Stimulated activated CD4-positive, alpha-beta T cell treated with anti-CD3 and anti-CD28 coated beads, Interleukin-2, amount 100 ng/mL, for 24 hours (primary cell): ENCODE results near the gene SDCBP2.
"Not testable (repeated sequence)": the region's sequence is repeated elsewhere in the genome, so short reads cannot be mapped to it uniquely, and the experiment has no call there.

ENCODE experiments used
- DNase-seq, 2 donors: peaks; one replicate each; pipeline ENCODE4 v3.0.0-alpha.2; 2020

Gene SDCBP2

DNA sequence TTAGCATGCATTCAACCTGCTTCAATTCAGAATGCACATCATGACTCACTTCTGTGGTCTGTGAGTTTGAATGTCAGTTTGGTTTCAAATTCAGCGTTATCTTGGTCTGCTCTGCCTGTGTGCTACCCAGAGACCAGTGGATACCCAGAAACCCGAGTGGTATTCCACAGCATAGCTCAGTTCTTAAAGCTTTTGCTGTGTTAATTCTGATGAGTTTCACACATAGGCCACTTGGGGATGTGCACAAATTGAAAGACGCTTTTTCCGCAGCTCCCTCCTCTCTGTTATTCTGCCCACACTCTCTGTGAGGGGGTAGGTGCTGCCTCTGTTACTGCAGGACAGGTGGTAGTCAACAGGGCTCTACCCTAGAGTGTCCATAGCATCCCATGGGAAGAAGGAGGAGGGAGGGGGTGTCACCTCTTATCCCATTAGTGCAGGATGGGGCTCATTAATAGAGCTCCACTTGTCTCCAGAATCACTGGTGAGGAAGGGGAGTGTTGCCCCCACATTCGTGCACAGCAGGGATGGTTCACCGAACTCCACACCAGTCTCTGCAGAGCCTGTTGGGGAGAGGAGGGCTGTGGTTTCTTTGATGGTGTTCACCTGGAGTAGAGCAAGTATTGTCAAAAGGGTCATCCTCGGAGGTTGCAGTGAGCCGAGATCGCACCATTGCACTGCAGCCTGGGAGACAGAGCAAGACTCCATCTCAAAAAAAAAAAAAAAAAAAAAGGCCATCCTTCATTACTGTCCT is 29.2 kb upstream of the SDCBP2 start:
- peak; percentile 30 to 40 for DNase-seq

DNA sequence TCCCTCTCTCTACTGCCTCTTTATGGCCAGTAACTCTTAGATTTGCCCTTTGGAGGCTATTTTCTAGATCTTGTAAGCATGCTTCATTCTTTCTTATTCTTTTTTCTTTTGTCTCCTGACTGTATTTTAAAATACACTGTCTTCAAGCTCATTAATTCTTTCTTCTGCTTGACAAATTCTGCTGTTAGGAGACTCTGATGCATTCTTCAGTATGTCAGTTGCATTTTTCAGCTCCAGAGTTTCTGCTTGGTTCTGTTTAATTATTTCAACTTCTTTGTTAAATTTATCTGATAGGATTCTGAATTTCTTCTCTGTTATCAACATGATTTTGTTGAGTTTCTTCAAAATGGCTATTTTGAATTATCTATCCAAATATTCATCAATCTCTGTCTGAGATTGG is 25.0 kb upstream of the SDCBP2 start:
- no peak for DNase-seq

DNA sequence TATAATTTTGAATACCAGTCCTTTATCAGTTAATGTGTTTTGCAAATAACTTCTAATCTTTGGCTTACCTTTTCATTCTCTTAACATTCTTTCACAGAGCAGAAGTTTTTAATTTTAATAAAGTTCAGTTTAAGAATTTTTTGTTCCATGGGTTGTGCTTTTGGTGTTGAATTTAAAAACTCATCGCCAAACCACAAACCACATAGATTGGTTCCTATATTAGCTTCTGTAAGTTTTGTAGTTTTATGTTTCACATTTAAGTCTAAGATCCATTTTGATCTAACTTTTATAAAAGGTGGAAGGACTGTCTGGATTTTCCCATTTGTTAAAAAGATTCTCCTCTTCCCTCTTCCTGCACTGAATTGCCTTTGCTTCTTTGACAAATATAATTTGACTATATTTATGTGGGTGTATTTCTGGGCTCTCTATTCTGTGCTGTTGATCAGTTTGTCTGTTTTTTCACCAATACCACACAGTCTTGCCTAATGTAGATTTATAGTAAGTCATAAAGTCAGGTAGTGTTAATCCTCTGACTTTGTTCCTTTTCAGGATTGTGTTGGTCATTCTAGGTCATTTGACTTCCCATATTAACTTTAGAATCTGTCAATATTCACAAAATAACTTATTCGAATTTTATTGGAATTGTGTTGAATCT is 17.5 kb upstream of the SDCBP2 start:
- DNase-seq = no peak

DNA sequence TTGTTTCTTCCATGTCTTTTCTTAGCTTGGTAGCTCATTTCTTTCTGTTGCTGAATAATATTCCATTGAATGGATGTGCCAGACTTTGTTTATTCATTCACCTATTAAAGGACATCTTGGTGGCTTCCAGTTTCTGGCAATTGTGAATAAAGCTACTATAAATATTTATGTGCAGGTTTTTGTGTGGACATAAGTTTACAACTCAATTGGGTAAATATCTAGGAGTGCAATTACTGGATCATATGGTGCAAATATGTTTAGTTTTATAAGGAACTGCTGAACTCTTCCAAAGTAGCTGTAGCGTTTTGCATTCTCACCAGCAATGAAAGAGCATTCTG is 16.8 kb upstream of the SDCBP2 start:
- DNase-seq = no peak

DNA sequence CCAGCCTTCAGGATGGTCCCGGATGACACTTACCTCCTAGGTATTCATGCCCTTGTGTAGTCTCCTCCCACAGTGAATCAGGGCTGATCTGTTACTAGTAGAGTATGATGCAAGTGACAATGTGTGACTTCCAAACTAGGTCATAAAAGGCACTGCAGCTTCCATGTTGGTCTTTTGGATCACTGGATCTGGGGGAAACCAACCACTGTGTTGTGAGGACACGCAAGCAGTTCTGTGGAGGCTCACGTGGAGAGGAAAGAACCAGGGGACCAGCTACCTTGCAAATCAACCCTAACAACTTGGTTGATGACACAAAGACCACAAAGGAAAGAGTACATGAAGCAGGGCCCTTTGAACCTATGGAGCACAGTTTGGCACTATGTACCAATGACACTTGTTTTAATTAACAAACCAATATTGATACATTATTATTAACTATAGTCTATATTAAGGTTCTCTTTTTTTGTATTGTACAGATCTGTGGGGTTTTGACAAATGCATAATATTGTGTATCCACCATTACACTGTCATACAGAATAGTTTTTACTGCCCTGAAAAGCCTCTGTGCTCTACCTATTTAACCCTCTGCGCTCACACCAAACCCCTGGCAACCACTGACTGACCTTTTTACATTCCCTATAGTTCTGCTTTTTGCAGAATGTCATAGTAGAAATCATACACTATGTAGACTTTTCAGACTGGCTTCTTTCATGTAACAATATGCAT is 16.3 kb upstream of the SDCBP2 start:
- peak in 1 of 2 donors; percentile 13 for DNase-seq

DNA sequence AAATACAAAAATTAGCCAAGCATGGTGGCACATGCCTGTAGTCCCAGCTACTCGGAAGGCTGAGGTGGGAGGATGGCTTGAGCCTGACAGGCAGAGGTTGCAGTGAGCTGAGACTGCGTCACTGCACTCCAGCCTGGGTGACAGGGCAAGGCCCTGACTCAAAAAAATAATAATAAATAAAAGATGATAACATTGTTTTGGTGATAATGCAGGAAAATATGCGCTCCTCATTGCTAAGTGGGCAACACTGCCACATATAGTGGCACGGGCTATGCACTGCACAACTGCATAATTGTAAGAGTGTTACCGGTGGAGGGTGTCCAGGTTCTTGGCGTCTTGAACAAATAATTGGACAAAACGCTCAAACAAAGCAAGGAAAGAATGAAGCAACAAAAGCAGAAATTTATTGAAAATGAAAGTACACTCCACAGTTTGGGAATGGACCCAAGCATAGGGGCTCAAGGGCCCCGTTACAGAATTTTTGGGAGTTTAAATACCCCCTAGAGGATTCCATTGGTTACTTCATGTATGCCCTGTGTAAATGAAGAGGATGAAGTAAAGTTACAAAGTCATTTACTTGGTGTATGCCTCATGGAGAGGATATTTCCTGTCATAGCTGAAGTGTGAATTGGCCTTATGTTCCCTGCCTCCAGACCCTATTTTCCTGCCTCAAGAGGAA is 14.6 kb upstream of the SDCBP2 start:
- DNase-seq = not testable (repeated sequence)

DNA sequence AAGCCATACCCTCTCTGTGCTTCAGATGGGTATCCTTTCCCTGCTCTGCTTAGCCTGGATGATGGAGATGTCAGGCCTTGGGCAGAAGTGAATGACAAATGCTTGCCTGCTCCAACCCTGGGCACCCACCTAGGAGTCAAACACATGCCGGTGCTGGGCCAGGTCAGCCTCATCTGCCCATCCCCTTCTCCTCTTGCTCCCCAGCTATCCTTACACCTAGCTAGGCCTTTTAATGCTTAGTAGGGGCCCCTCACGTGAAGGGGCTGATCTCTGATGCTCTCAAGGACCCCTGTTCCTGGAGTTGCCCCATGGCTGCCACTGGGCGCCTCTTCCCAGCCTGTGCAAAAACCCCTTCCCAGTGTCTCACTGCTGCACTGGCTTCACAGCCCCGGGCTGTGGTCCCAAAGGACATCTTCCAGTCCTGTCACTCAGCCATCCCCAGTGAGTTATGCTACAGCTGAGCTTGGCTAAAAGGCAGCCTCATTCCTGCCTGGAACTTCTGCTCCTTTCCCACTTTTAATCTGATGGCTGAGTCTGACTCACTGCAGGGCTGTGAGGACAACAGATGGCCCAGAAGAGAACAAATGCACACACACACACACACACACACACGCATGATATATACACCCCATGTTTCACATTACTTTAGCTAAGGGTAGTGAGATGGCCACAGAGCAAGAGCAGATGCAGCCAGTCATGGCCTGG is 12.8 kb upstream of the SDCBP2 start:
- no peak for DNase-seq

DNA sequence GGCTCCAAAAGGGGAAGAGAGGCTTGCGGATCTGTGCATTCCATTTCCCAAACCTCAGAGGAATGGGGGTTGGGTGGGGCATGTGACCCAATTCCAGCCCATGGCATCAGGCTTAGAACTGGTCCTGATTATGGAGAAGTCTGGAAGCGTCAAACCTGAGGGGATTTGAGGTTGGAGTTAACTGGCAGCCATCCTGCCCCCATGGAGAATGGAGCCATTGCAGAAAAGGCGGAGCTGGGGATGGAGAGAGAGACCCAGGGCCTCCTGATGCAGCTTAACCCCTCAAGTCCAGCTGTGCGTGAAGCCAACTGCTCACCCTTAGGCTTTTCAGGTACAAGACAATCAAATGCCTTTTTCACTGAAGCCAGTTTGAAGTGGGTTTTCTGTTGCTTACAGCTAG is 9.9 kb upstream of the SDCBP2 start:
- DNase-seq = no peak

DNA sequence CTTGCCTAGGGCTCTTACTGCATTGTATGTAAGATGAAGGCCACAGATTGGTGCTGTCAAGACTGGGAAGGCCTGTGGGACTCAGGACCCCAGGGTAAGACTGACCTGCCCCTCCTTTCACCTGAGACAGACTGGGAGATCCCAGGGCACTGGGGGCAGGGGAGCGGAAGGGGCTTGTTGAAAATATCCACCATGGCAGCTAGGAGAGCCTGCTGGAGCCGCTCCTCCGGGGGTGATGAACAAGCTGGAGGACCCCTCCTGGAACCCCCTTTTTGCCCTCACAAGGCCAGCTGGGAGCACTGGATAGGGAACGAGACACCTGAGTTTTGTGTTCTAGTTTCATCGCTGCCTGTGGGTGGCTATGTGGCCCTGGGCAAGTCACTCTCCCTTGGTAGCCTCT is 9.2 kb upstream of the SDCBP2 start:
- DNase-seq = no peak

DNA sequence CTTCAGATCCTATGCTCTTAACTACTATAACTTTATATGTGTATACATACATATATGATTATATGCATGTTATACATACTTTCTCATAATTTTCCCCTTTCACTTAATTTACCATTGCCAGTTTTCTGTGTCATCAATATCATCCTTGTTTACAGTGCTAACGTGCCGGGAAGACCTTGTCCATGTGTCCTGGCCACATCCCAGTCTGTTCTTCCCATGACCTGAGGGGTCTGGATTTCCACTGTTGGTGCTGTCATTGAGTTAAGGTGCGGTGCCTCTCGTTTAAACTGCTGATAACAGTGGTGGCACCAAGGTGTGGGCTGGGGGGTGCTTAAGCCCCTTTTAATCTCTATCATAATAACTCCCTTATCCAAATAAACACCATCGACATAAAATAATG is 8.5 kb upstream of the SDCBP2 start:
- DNase-seq = no peak

DNA sequence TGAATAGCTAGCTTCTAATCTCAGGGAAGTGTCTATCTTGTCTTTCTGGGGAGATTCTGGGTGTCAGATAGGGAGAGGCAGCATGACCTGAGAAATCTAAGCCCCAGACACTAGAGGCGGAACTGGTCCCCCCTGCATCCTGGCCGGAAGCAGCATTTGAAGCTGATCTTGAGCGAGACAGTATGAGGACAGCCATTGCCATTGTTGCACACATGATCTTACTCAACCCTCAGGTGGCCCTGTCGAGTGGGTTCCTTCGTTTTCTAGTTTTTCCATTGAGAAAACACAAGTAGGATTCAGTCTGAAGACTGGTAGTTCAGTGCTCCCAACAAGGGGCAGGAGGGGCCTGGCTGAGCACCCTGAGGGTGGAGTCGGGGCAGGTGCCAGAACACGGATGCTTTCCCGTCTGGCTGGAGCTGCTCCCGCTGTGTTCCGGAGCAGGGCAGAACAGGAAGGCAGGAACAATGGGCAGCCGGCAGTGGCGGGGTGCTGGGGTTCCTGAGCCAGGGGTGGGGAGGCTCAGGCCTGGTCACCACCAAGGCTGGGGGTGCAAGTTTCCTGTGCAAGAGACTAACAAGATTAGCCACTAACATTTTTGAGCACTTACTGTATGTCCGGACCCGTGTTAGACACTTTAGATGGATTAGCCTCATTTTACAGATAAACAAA is 7.9 kb upstream of the SDCBP2 start:
- no peak for DNase-seq

DNA sequence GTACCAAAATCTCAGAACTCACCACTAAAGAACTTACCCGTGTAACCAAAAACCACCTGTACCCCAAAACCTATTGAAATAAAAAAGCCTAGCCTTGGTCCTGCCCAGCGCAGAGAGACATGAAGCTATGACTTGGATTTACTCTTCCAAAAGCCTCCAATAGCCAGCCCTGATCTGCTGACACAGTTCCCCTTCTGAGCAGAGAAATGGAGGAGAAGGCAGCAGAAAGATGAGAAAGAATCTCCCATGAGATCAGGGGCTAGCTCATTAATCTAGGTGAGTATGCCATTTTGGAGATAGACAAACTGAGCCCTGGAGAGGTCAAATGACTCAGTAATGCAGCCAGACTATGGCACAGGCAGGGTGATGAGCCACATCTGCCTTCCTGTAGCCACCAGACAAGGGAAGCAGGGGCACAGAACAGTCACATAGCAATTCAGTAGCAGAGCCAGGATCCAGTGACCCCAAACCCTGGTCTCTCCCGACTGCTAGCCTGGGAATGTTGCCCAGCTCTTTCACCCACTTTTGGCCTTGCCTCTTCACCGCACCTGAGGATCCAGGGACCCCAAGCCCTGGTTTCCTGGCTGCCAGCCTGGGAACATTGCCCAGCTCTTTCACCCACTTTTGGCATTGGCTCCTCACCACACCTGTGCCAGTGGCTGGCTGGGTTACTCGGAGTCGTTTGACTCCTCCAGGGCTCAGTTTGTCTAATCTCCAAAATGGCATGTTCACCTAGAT is 7.2 kb upstream of the SDCBP2 start:
- DNase-seq = no peak

DNA sequence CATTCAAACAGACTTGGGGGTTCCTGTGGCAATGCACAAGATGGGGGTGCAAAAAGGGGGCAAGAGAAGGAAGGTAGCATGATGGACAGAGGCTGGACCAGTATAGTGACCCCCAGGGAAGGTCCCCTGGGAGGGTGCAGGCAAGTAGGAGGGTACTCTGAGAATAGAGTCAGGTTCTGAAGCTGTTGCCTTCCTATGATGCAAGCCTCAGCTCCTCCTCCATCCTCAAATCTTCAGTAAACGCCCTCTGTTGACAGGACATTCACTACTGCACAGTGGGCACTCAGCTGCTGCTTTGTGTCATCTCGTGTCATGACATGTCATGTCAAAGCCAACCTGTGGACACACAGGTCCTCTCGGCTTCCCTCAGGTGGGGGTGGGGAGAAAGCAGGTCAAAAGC is 5.8 kb upstream of the SDCBP2 start:
- DNase-seq = no peak

DNA sequence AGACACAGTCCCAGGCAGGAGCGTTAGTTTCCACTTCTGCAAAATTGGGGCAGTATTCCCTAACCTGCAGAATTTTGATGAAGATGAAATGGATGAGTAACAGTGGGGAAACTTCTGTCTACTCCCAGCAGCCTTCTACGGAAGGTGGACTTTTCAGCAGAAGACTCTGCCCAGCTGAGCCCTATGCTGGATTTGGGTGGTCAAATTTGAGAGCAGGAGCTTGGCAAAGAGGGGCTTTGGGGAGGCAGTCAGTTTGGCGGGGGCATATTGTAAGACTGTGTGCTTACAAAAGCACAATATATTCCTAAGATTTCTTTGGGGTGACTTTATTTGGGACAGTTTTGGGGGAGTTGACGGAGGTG is 5.4 kb upstream of the SDCBP2 start:
- no peak for DNase-seq

DNA sequence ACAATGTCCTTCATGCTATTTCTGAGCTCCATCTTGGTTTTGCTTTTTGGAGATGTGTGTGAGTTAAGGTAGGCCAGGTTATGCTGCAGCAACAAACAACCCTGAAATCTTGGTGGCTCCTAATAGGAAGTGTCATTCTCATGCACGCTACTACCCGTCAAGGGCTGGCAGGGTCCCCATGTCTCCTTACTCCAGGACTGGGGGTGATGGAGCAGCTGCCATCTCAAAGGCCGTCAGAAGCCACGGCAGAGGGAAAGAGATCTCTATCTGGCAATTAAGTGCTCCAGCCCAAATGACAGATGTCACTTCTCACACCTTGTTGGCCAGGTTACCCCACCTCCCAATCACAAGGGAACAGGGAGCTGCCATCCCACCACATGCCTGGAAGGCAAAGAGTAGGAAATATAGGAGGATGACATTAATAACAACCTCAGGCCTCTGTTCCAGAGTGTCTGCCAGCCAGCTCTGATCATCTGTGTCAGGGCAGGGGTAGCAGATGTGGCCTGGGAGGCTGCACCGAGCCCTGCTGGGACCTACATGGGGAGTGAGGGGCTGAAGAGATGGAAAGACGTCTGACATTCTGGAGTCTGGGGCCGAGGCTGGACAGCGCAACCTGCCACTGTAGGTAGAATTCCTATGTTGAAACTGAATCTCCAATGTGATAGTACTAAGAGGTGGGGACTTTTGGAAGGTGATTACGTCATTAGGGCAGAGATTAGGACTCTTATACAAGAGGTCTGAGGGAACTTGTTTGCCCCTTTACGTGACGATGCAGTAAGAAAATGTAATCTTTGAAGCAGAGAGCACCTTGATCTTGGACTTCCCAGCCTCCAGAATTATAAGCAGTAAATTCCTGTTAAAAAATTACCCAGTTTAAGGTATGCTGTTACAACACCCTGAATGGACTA is 4.8 kb upstream of the SDCBP2 start:
- no peak for DNase-seq

DNA sequence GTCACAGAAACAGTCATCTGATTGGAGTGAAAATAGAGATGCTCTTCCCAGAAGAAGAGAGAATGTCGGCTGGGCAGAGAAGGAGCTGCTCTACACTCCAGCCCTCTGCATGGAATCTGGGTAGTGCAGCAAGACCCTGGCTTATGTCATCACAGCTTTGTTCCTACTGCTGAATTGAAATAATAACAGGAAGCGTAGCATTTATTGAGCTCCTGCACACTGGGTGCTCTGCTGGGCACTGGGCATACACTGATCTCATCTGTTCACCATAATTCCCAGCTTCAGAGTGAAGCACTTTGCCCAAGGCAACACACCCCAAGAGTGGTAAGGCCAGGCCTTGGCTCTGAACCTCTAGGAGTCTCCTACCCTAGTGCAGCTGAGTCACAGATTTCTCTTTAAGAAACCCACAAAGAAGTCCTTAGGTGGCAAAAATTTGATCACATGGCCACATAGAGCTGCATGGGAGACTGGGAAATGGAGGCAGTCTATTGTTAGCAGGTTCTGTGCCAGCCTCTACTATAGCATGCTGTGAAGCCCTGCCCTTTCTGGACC is 3.9 kb upstream of the SDCBP2 start:
- DNase-seq = no peak

DNA sequence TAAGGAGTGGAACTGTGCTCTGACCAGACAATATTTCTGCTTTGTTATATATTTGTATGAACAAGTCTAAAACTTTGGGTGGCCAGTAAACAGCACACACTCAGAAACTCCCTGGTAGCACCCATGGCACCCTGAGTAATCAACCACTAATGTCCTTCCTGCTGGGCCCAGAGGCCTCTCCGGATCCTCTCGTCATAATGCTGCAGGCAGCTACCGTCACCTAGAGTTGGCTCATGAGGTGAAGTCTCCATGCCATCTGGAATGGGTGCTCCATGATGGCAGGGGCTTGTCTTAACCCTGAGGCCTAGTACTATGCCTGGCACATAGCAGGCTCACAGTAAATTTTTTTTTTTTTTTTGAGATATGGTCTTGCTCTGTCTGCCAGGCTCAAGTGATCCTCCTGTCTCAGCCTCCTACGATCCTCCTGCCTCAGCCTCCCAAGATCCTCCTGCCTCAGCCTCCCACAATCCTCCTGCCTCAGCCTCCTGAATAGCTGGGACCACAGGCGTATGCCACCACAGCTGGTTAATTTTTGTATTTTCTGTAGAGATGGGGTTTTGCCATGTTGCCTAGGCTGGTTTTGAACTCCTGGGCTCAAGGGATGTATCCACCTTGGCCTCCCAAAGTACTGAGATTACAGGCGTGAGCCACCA is 3.0 kb upstream of the SDCBP2 start:
- no peak for DNase-seq

DNA sequence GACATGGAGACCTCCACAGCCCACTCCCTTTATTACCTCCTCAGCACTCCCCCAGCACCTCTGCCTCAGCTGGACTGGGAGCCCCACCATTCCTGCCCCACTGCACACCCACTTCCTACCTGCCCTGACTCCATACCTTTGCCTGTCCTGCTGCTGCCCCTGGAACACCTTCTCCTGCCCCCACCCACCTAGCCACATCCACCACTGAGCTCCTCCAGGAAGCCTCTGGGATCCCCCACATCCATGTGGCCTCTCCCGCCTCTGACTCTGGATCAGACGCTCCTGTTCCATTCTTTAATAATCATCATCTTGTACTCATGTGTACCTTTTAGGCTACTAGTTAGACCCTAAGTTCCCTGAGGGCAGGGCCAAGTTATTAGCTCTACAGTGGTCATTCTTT is 2.2 kb upstream of the SDCBP2 start:
- no peak for DNase-seq

DNA sequence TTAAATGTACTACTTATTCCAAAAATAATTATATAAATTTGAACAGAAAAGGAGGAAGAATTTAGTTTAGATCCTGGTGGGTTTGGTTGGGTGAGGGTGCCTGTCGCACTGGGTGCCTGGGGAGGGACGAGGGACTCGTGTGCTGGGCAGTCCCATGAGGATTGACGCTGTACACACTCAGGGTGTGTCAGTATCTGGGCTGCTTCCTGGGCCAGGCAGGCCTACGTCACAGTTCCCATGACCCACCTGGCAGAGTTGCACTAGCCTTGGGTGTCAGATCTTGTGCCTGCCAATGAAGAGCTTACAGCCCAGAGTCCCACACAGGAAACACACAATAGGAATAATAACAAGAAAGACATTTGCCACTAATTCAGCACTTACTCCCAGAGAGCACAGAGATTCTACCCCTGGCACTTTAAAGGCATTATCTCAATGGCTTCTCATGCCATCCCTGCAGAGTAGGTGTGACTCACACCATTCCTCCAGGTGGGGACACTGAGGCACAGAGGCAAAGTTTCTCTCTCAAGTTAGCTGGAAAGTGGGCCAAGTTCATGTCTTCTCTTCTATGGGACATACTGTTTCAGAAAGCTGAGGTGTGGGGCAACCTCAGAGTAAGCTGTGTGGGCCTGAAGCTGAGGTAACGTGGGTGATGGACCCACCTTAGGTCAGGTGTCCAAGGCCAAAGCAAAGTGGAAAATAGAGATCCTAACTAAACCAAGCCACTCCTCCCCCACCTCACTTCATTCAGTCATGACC is 1.3 kb upstream of the SDCBP2 start:
- peak in 1 of 2 donors; percentile 35 for DNase-seq
